Mesenchymal stem cell (in vitro differentiated cells and primary cell): ENCODE results near the gene ROCK2.

ENCODE experiments used
- DNase-seq: peaks from one replicate; pipeline ENCODE4 v3.0.0-alpha.2; 2013
- H2AFZ ChIP-seq: one replicate; pipeline ENCODE4 v1.6.1; 2013; ENCODE audit warnings: low read depth, mild to moderate bottlenecking, control low read depth, inconsistent platforms, low read length, moderate library complexity
- H2AK5ac ChIP-seq: 2 replicates; pipeline ENCODE4 v1.6.1; 2013; ENCODE audit warnings: low read length, moderate library complexity, mild to moderate bottlenecking, inconsistent platforms; ENCODE audit not compliant: severe bottlenecking
- H2BK120ac ChIP-seq: one replicate; pipeline ENCODE4 v1.6.1; 2013; ENCODE audit warnings: low read depth, mild to moderate bottlenecking, inconsistent platforms, low read length, moderate library complexity
- H2BK12ac ChIP-seq, 2 experiments: one replicate each; pipeline ENCODE4 v1.6.1; 2013; ENCODE audit warnings: inconsistent platforms in 2 of 2, low read length in 2 of 2, mild to moderate bottlenecking in 2 of 2, moderate library complexity in 2 of 2, control low read depth in 1 of 2
- H2BK15ac ChIP-seq: one replicate; pipeline ENCODE4 v1.6.1; 2013; ENCODE audit warnings: mild to moderate bottlenecking, low read depth, inconsistent platforms; ENCODE audit not compliant: poor library complexity, severe bottlenecking
- H2BK5ac ChIP-seq: 2 replicates; pipeline ENCODE4 v1.6.1; 2013; ENCODE audit warnings: low read depth, mild to moderate bottlenecking, low read length, control low read depth, inconsistent platforms; ENCODE audit not compliant: poor library complexity, severe bottlenecking
- H3K14ac ChIP-seq, 2 experiments: one replicate each; pipeline ENCODE4 v1.6.1; 2013; ENCODE audit warnings: inconsistent platforms in 2 of 2, low read length in 2 of 2, control low read depth in 1 of 2, mild to moderate bottlenecking in 1 of 2, moderate library complexity in 1 of 2
- H3K18ac ChIP-seq, 2 experiments: one replicate each; pipeline ENCODE4 v1.6.1; 2013; ENCODE audit warnings: inconsistent platforms in 2 of 2, low read length in 2 of 2, control low read depth in 1 of 2, low read depth in 1 of 2, mild to moderate bottlenecking in 1 of 2
- H3K23ac ChIP-seq, 2 experiments: one replicate each; pipeline ENCODE4 v1.6.1; 2013; ENCODE audit warnings: inconsistent platforms in 2 of 2, low read length in 2 of 2, mild to moderate bottlenecking in 2 of 2, moderate library complexity in 2 of 2, control low read depth in 1 of 2
- H3K27ac ChIP-seq: 2 replicates; pipeline ENCODE4 v1.5.1; 2013; ENCODE audit warnings: mild to moderate bottlenecking, moderate library complexity, low read length, control low read depth, inconsistent platforms; ENCODE audit not compliant: poor library complexity, severe bottlenecking
- H3K27me3 ChIP-seq, 2 experiments: 2 replicates each; pipeline versions ENCODE4 v1.6.1 to v1.7.0; 2013; ENCODE audit warnings: low read length in 2 of 2, mild to moderate bottlenecking in 2 of 2, moderate library complexity in 2 of 2, control low read depth in 1 of 2, inconsistent platforms in 1 of 2; ENCODE audit not compliant: control insufficient read depth in 1 of 2, insufficient read depth in 1 of 2
- H3K36me3 ChIP-seq, 2 experiments: 2 replicates each; pipeline versions ENCODE4 v1.6.1 to v1.7.0; 2013; ENCODE audit warnings: low read length in 2 of 2, control low read depth in 1 of 2, inconsistent platforms in 1 of 2, low read depth in 1 of 2, mild to moderate bottlenecking in 1 of 2; ENCODE audit not compliant: insufficient read depth in 2 of 2, control insufficient read depth in 1 of 2
- H3K4ac ChIP-seq, 2 experiments: one replicate each; pipeline ENCODE4 v1.6.1; 2013; ENCODE audit warnings: inconsistent platforms in 2 of 2, low read length in 2 of 2, mild to moderate bottlenecking in 2 of 2, moderate library complexity in 2 of 2, control low read depth in 1 of 2, low read depth in 1 of 2
- H3K4me1 ChIP-seq: 2 replicates; pipeline ENCODE4 v1.6.1; 2013; ENCODE audit warnings: low read depth, low read length, control low read depth; ENCODE audit not compliant: control insufficient read depth, insufficient read depth
- H3K4me2 ChIP-seq: 2 replicates; pipeline ENCODE4 v1.6.1; 2013; ENCODE audit warnings: low read length, mild to moderate bottlenecking, inconsistent platforms; ENCODE audit not compliant: poor library complexity, severe bottlenecking
- H3K4me3 ChIP-seq, 2 experiments: 2 replicates each; pipeline versions ENCODE4 v1.5.1 to v1.7.0; 2013; ENCODE audit warnings: low read length in 2 of 2, mild to moderate bottlenecking in 2 of 2, control low read depth in 1 of 2, low read depth in 1 of 2; ENCODE audit not compliant: insufficient read depth in 1 of 2
- H3K79me1 ChIP-seq: replicated peaks from 2 replicates; pipeline ENCODE4 v1.6.1; 2013; ENCODE audit warnings: mild to moderate bottlenecking, control low read depth, low read length, inconsistent platforms; ENCODE audit not compliant: poor library complexity, severe bottlenecking
- H3K9ac ChIP-seq: 2 replicates; pipeline ENCODE4 v1.7.0; 2013; ENCODE audit warnings: mild to moderate bottlenecking, low read length, moderate library complexity
- H3K9me3 ChIP-seq: 2 replicates; pipeline ENCODE4 v1.7.0; 2013; ENCODE audit warnings: mild to moderate bottlenecking, low read length; ENCODE audit not compliant: control insufficient read depth
- H4K8ac ChIP-seq: one replicate; pipeline ENCODE4 v1.6.1; 2013; ENCODE audit warnings: inconsistent platforms, mild to moderate bottlenecking, low read length, moderate library complexity
- H4K91ac ChIP-seq: one replicate; pipeline ENCODE4 v1.6.1; 2013; ENCODE audit warnings: mild to moderate bottlenecking, low read length, inconsistent platforms
- WGBS: methylation state at CpG from one replicate; pipeline ENCODE4 v1.1.7; 2013; ENCODE audit warnings: mixed read lengths; 5-methylcytosine and 5-hydroxymethylcytosine counted together

ROCK2 gene

GRCh38 chr2:11339508-11340083 is 4.8 kb downstream of the ROCK2 start:
- Histone ChIP-seq H2BK15ac (no peak overlapping the region), H2AFZ (no peak overlapping the region), H2AK5ac (no peak overlapping the region), H3K14ac (no peak overlapping the region), H3K9me3 (no peaks in the 10 kb centered on the region), H2BK12ac (no peak overlapping the region), H3K79me1 (no peaks in the 10 kb centered on the region), H3K27me3 (no peaks in the 10 kb centered on the region), H2BK5ac (no peak overlapping the region), H3K18ac (no peak overlapping the region), H2BK120ac (no peak overlapping the region), H3K23ac (no peak overlapping the region), H3K4ac (no peak overlapping the region), H3K4me2 (no peak overlapping the region), H3K27ac (no peak overlapping the region), H3K4me1 (no peaks in the 10 kb centered on the region), H4K8ac (no peak overlapping the region), H4K91ac (no peak overlapping the region), H3K9ac (peak overlapping the region; percentile 14), H3K4me3 (no peak overlapping the region), H3K36me3 (no peaks in the 10 kb centered on the region)
- DNase-seq, result no peak
- 100% methylated on average over 3 of the region's 6 CpGs for WGBS

- Histone ChIP-seq H3K79me1 (no peaks in the 10 kb centered on the region), H2AK5ac (no peak overlapping the region), H4K8ac (no peak overlapping the region), H3K23ac (no peak overlapping the region), H2AFZ (no peak overlapping the region), H2BK5ac (no peak overlapping the region), H4K91ac (no peak overlapping the region), H3K36me3 (no peaks in the 10 kb centered on the region), H3K14ac (no peak overlapping the region), H3K27ac (no peak overlapping the region), H2BK12ac (no peak overlapping the region), H3K18ac (no peak overlapping the region), H2BK15ac (no peak overlapping the region), H3K4me3 (no peak overlapping the region), H3K9ac (no peak overlapping the region), H3K9me3 (no peaks in the 10 kb centered on the region), H3K27me3 (no peaks in the 10 kb centered on the region), H3K4me1 (no peaks in the 10 kb centered on the region), H3K4ac (no peak overlapping the region), H3K4me2 (no peak overlapping the region), H2BK120ac (no peak overlapping the region)
- no peak for DNase-seq
- WGBS, result 98% methylated on average over 5 of the region's 5 CpGs
Observed at GRCh38 chr2:11338580-11338979, 5.9 kb downstream of the ROCK2 start.

- Histone ChIP-seq H2AFZ (no peak overlapping the region), H3K36me3 (no peaks in the 10 kb centered on the region), H3K18ac (no peak overlapping the region), H3K4me1 (no peaks in the 10 kb centered on the region), H3K14ac (no peak overlapping the region), H3K4me3 (no peak overlapping the region), H3K4ac (no peak overlapping the region), H3K4me2 (no peak overlapping the region), H3K79me1 (no peaks in the 10 kb centered on the region), H2BK5ac (no peak overlapping the region), H3K27ac (no peak overlapping the region), H4K91ac (no peak overlapping the region), H2BK120ac (no peak overlapping the region), H3K9ac (no peak overlapping the region), H2AK5ac (no peak overlapping the region), H2BK15ac (no peak overlapping the region), H3K23ac (no peak overlapping the region), H3K27me3 (no peaks in the 10 kb centered on the region), H3K9me3 (no peaks in the 10 kb centered on the region), H2BK12ac (no peak overlapping the region), H4K8ac (no peak overlapping the region)
- no peak for DNase-seq
- WGBS, result 97% methylated on average over 2 of the region's 2 CpGs
Observed at GRCh38 chr2:11337909-11338308, 6.5 kb downstream of the ROCK2 start.

GRCh38 chr2:11336189-11336588 is 8.2 kb downstream of the ROCK2 start:
- Histone ChIP-seq H3K14ac (no peak overlapping the region), H2AFZ (no peak overlapping the region), H3K36me3 (no peaks in the 10 kb centered on the region), H3K27me3 (no peaks in the 10 kb centered on the region), H3K4me3 (no peak overlapping the region), H3K9me3 (no peaks in the 10 kb centered on the region), H3K9ac (no peak overlapping the region), H2BK15ac (no peak overlapping the region), H3K18ac (no peak overlapping the region), H4K8ac (no peak overlapping the region), H4K91ac (no peak overlapping the region), H3K4me1 (no peaks in the 10 kb centered on the region), H3K4ac (no peak overlapping the region), H3K4me2 (no peak overlapping the region), H3K79me1 (no peaks in the 10 kb centered on the region), H2AK5ac (no peak overlapping the region), H2BK5ac (no peak overlapping the region), H2BK120ac (no peak overlapping the region), H2BK12ac (no peak overlapping the region), H3K27ac (no peak overlapping the region), H3K23ac (no peak overlapping the region)
- DNase-seq, result no peak
- 94% methylated on average over 1 of the region's 1 CpG for WGBS
